ACC112 (cell line): ENCODE measurements around the gene KCNK2.

ENCODE experiments used
- H2AFZ ChIP-seq: fragments of 200-600 bp; sonication (generic); one replicate; pipeline ENCODE4 v1.6.0; 2017; ENCODE audit warnings: antibody characterized with exemption, low read length; ENCODE audit not compliant: unreplicated experiment
- H3K27ac ChIP-seq: fragments of 200-600 bp; sonication (generic); 2 replicates; pipeline ENCODE4 v1.5.1; 2014; ENCODE audit warnings: low read depth, mild to moderate bottlenecking, antibody characterized with exemption, low read length, moderate library complexity
- H3K27me3 ChIP-seq: fragments of 200-600 bp; sonication (generic); 2 replicates; pipeline ENCODE4 v1.6.1; 2014; ENCODE audit warnings: mild to moderate bottlenecking, antibody characterized with exemption, low read length, moderate library complexity, mixed read lengths; ENCODE audit not compliant: insufficient read depth
- H3K36me3 ChIP-seq: fragments of 200-600 bp; sonication (generic); 2 replicates; pipeline ENCODE4 v1.6.1; 2016; ENCODE audit warnings: mild to moderate bottlenecking, antibody characterized with exemption, low read length, moderate library complexity, mixed read lengths; ENCODE audit not compliant: insufficient read depth
- H3K4me1 ChIP-seq: fragments of 200-600 bp; sonication (generic); one replicate; pipeline ENCODE4 v1.6.1; 2016; ENCODE audit warnings: low read length, mixed read lengths; ENCODE audit not compliant: insufficient read depth, unreplicated experiment, control insufficient read depth
- H3K4me3 ChIP-seq: fragments of 200-600 bp; sonication (generic); 2 replicates; pipeline ENCODE4 v1.5.1; 2014; ENCODE audit warnings: mild to moderate bottlenecking, low read depth, low read length
- H3K79me2 ChIP-seq: fragments of 200-600 bp; sonication (generic); one replicate; pipeline ENCODE4 v1.6.0; 2016; ENCODE audit warnings: low read length; ENCODE audit not compliant: control insufficient read depth, unreplicated experiment, insufficient read depth

KCNK2 gene

DNA sequence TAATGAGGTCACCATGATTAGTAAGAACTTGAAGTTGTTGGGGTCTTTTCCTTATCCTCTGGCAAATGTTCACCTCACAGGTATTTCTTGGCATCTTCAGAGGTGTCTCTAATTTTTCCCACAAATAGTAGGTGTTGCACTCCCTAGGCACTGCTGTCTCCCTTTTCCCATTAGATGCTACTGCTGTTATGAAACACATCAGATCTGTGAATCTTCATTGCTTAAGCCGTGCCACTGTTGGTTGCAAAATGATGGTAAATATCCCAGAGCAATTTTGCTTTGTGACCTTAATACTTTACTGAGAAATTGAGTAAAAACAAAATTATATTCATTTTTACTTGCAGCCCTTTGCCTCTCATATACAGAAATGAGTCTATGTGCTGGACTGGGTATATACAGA is 169.6 kb downstream of the KCNK2 start:
- Histone ChIP-seq H3K27me3 (no peaks in the 10 kb centered on the region), H2AFZ (no peak overlapping the region), H3K4me1 (no peaks in the 10 kb centered on the region), H3K36me3 (no peaks in the 10 kb centered on the region), H3K27ac (no peak overlapping the region), H3K4me3 (no peak overlapping the region), H3K79me2 (no peaks in the 10 kb centered on the region)

DNA sequence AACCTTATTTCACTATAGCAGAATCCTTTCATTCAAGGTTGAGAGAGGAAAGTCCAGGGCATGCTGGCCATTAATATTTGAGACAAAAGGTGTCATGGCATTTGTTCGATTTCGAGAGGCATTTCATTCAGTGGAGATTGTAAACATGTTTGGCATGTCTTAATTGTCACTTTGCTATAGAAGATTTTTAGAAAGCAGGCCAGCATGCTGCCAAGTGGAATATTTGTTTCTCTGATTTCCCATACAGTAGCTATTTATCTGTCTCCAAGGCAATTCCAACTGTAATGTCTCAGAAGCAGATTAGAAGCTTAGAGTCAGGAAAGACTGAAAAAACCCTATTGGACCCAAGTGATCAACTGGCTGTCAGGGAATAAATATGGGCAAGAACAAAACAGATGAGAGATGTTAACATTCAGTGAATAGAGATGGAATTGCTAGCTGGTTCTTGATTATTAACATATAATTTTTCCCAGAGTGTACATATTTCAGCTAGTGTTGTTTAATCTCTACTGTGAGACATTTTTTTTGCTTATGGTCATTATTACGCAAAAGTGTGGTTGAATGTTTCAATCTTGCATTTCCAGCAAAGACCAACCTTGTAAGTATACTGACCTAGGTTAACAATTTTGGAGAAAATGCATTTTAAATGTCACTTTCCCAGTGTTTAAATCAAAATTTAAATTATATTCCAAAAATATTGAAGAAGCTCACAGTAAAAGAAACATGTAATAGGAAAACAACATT is 174.6 kb downstream of the KCNK2 start:
- Histone ChIP-seq H3K27me3 (no peaks in the 10 kb centered on the region), H3K4me1 (no peaks in the 10 kb centered on the region), H3K79me2 (no peaks in the 10 kb centered on the region), H2AFZ (no peak overlapping the region), H3K27ac (no peak overlapping the region), H3K36me3 (no peaks in the 10 kb centered on the region), H3K4me3 (no peak overlapping the region)

DNA sequence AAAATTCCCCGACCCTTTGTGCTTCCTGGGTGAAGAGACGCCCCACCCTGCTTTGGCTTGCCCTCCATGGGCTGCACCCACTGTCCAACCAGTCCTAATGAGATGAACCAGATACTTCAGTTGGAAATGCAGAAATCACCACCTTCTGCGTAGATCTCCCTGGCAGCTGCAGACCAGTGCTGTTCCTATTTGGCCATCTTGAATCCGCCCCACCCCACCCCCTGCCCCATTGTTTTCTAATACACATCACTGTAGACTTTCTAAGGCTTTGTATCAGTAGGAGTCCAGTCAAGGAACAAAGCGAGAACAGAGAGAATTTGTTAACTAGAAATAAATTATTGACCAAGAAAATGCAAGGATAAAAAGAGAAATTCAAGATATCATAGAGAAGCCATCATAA is 178.2 kb downstream of the KCNK2 start:
- Histone ChIP-seq H3K27me3 (no peaks in the 10 kb centered on the region), H3K4me1 (no peaks in the 10 kb centered on the region), H2AFZ (no peak overlapping the region), H3K27ac (no peak overlapping the region), H3K4me3 (no peak overlapping the region), H3K79me2 (no peaks in the 10 kb centered on the region), H3K36me3 (no peaks in the 10 kb centered on the region)

- no peak overlapping the region for H3K4me3 ChIP-seq
Observed at GRCh38 chr1:215262106-215262505, 179.6 kb downstream of the KCNK2 start.

DNA sequence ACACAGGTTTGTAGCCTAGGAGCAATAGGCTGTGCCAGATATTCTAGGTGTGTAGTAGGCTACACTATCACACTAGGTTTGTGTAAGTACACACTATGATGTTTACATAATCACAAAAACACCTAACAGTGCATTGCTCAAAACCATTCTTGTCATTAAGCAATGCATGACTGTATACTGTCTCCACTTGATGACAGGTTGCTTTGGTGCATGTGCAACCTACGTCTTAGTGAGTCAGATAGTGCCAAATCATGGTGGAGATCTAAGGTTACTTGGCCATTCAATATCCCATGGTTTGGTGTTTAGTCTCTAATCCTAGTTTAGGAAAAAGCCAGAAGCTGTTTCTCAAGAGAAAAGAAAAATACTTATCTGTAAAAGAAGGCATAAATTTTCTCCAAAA is 181.1 kb downstream of the KCNK2 start:
- Histone ChIP-seq H3K27ac (no peak overlapping the region), H3K4me3 (no peak overlapping the region), H3K79me2 (no peaks in the 10 kb centered on the region), H3K36me3 (no peaks in the 10 kb centered on the region), H3K4me1 (no peaks in the 10 kb centered on the region), H2AFZ (no peak overlapping the region), H3K27me3 (no peaks in the 10 kb centered on the region)

More at GRCh38 chr1:215262106-215262505, 179.6 kb downstream of the KCNK2 start:
- Histone ChIP-seq H3K27me3 (no peaks in the 10 kb centered on the region), H3K79me2 (no peaks in the 10 kb centered on the region), H2AFZ (no peak overlapping the region), H3K36me3 (no peaks in the 10 kb centered on the region), H3K4me1 (no peaks in the 10 kb centered on the region), H3K27ac (no peak overlapping the region)

DNA sequence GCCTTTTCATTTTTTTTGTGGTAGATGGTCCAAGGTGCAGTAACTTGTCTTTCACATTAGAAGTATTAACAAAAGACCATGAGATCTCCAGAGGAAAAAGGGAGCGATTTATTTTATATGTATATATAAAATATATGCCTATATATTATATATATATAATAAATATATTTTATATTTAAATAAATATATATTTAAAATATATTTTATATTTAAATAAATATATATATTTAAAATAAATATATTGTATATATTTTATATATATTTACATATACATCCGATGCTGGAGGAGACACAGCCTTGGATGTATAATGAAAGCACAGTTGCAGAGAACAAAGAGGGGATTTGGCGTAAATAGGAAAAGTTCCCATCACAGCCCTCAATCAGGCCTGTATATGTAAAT is 182.1 kb downstream of the KCNK2 start:
- no peaks in the 10 kb centered on the region for H3K27me3 ChIP-seq
- no peaks in the 10 kb centered on the region for H3K36me3 ChIP-seq
- H3K4me3 ChIP-seq: no peak overlapping the region
- H2AFZ ChIP-seq: no peak overlapping the region
- no peak overlapping the region for H3K27ac ChIP-seq
- H3K4me1 ChIP-seq: no peaks in the 10 kb centered on the region
- H3K79me2 ChIP-seq: no peaks in the 10 kb centered on the region

GRCh38 chr1:215267495-215267894 is 185.0 kb downstream of the KCNK2 start:
- Histone ChIP-seq H3K4me1 (no peaks in the 10 kb centered on the region), H3K4me3 (no peak overlapping the region)

GRCh38 chr1:215269955-215270354 is 187.4 kb downstream of the KCNK2 start:
- no peaks in the 10 kb centered on the region for H3K36me3 ChIP-seq
- no peaks in the 10 kb centered on the region for H3K79me2 ChIP-seq
- no peak overlapping the region for H3K4me3 ChIP-seq
- H3K27ac ChIP-seq: no peak overlapping the region
- H2AFZ ChIP-seq: no peak overlapping the region
- no peaks in the 10 kb centered on the region for H3K27me3 ChIP-seq
- peaks cover 16% of the 10 kb centered on the region for H3K4me1 ChIP-seq

More at GRCh38 chr1:215267495-215267894, 185.0 kb downstream of the KCNK2 start:
- H3K36me3 ChIP-seq: no peaks in the 10 kb centered on the region
- H2AFZ ChIP-seq: no peak overlapping the region
- no peaks in the 10 kb centered on the region for H3K79me2 ChIP-seq
- H3K27me3 ChIP-seq: no peaks in the 10 kb centered on the region
- no peak overlapping the region for H3K27ac ChIP-seq

GRCh38 chr1:215273838-215274516 is 191.4 kb downstream of the KCNK2 start:
- no peaks in the 10 kb centered on the region for H3K27me3 ChIP-seq

GRCh38 chr1:215276582-215276981 is 194.0 kb downstream of the KCNK2 start:
- peaks cover 28% of the 10 kb centered on the region for H3K4me1 ChIP-seq
- H3K4me3 ChIP-seq: no peak overlapping the region
- H3K36me3 ChIP-seq: no peaks in the 10 kb centered on the region

More at GRCh38 chr1:215273838-215274516, 191.4 kb downstream of the KCNK2 start:
- Histone ChIP-seq H3K79me2 (no peaks in the 10 kb centered on the region), H3K27ac (peak overlapping the region; percentile 73), H3K4me1 (peaks cover 28% of the 10 kb centered on the region), H2AFZ (peak overlapping the region; percentile 52), H3K4me3 (peak overlapping the region; percentile 52; the same call in 1 of the 2 replicates), H3K36me3 (no peaks in the 10 kb centered on the region)

DNA sequence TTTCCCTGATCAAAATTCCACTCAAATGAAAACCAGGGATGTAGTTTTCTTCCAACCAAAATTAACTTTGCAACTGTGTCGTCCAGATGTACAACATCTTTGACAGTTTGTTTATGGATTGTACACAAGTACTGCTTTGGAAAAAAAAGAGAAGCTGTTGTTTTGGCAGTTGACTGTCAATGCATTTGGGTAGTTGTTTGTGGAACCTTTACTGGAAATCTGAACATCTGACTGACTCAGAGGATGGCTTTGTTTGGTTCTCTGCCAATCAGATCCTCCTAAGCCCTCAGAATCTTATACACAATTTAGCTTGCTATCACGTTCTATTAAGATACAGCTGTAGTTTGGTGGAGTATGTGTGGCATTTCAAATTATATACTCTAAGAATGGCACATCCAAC is 195.0 kb downstream of the KCNK2 start:
- Histone ChIP-seq H2AFZ (no peak overlapping the region), H3K79me2 (no peaks in the 10 kb centered on the region), H3K27me3 (no peaks in the 10 kb centered on the region), H3K4me1 (peaks cover 35% of the 10 kb centered on the region), H3K36me3 (no peaks in the 10 kb centered on the region), H3K27ac (no peak overlapping the region), H3K4me3 (no peak overlapping the region)

More at GRCh38 chr1:215276582-215276981, 194.0 kb downstream of the KCNK2 start:
- Histone ChIP-seq H2AFZ (no peak overlapping the region), H3K79me2 (no peaks in the 10 kb centered on the region), H3K27ac (no peak overlapping the region), H3K27me3 (no peaks in the 10 kb centered on the region)
